ENCODE data around the gene OR2AG1.
"Not testable (repeated sequence)": the region's sequence is repeated elsewhere in the genome, so short reads cannot be mapped to it uniquely, and the experiment has no call there.

The OR2AG1 gene

DNA sequence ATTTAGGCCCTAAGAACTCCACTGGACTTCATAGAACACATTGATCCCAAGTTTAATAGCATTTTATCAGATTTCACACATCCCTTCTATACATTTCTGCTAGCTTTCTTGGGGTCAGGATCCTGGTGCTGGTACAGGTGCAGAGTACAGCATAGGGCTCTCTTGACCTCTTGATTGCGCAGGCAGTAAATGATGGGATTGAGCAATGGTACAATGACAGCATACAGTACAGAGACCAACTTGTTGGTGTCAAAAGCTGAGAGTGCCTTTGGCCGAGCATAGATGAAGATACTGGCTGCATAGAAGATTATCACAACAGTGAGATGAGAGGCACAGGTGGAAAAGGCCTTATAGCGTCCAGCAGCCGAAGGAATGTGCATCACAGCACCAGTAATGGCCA is 11.8 kb downstream of the OR2AG1 start:
- no peak for FAIRE-seq

DNA sequence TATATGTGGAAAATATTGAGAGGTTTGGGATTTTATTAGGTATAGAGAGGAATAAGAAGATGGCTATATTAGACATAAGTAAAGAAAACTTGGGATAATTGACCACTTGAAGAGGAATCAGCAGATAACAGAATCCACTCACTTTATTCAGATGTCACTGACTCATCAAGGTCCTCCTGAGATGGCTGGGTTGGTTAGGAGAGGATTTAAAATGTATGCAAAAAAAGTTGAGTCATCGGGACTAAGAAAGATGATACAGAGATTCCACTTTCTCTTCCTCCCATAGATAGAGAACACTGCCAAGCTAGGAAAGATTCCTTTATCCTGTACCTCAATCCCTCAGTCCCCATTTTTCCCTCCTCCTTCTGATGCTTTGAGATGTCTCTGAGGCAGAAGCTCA is 16.6 kb downstream of the OR2AG1 start, which contains the start of gene OR6A2:
TSS of gene OR6A2 (minus strand) at position 288 of the 400 bp plus-strand sequence. CDS start 3,981 bp downstream, outside the sequence.
- no peak for FAIRE-seq

DNA sequence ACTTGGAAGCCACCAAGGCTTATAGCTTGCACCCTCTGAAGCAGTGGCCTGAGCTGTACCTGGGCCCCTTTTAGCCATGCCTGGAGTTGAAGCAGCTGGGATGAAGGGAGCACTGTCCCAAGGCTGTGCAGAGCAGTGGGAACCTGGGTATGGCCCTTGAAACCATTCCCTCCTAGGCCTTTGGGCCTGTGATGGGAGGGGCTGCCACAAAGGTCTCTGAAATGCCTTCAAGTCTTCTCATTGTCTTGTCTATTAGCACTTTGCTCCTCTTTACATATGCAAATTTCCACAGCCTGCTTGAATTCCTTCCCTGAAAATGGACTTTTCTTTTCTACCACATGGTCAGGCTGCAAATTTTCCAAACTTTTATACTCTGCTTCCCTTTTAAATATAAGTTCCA is 18.3 kb downstream of the OR2AG1 start:
- not testable (repeated sequence) for FAIRE-seq

DNA sequence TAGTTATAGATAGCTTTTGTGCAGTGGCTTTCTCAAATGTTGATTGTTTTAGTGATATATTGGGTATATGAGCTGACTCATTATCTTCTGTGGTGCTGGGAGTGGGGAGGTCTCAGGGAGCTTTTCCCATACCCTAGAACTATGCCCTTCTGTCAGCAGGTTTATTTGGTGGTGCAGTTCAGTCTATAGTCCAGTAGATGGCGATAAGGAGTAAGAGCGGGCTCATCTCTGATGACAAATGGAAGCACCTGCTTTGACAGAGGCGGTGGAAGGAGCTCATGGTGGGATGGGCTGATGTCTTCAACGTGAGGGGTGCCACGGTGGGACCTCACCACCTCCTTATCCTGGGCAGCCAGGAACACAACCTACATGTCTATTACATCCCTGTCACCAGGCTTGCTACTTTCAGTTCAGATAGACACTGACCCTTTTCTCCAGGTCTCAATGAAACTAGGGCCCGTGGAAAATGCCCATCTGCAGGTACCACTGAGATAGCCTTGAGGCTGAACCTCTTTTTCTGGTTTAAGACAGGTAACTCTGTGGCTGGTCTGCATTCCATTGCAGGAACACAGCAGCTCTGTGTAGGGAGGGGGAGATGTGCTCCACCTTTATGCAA is 29.7 kb downstream of the OR2AG1 start:
- FAIRE-seq: no peak

DNA sequence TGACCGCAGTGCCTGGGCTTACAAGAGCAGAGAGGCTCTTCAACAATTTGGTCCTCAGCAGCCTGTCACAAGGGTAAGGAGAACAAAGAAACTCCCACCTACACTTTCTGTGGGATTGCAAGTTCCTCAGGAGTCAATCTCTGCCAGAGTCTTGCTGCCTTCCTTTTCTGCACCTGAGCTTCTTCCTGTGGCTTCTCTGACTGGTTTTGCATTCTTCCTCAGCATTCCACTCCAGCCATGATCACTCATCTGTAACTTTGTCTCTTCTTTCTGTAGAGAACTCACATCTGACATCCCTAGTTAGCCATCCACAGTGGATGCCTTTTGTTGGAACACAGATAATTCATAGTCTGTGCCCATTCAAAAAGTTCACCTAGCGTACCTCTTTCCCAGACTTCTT is 30.8 kb downstream of the OR2AG1 start:
- FAIRE-seq: no peak

DNA sequence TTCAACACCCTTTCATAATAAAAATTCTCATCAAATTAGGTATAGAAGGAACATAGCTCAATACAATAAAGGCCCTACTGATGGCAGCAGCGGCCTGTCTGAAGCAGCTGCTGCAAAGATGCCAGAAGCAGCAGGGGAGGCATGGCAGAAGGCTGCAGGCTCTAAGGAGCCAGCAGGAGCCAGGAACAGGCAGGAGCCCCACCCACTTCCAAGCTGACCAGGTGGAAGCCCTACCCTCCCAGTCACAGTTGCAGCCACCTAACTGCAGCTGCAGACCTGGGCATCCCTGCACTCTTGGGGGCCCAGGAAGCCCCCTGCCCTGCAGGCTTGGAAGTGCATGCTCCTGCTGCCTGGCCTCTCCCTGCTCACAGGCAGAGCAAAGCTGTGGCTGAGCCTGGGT is 34.9 kb downstream of the OR2AG1 start:
- FAIRE-seq: no peak

DNA sequence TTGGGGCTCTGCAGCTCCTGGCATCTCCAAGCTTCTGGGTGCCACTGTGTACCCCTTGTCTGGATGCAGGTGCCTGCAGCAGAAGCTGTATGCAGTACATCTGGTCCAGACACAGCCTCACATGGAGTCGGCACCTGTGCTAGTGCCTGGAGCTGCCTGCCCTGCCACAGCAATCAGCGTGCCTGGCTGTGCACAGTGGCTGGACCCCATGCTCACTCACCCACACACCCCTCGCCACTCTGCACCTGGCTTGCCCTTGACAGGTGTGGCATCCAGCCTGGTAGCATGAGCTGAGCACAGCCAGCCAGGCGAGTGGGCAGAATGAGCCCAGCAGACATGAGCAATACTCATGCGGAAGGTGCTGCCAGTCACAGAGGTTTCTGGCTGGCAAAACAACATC is 36.1 kb downstream of the OR2AG1 start:
- FAIRE-seq: no peak

DNA sequence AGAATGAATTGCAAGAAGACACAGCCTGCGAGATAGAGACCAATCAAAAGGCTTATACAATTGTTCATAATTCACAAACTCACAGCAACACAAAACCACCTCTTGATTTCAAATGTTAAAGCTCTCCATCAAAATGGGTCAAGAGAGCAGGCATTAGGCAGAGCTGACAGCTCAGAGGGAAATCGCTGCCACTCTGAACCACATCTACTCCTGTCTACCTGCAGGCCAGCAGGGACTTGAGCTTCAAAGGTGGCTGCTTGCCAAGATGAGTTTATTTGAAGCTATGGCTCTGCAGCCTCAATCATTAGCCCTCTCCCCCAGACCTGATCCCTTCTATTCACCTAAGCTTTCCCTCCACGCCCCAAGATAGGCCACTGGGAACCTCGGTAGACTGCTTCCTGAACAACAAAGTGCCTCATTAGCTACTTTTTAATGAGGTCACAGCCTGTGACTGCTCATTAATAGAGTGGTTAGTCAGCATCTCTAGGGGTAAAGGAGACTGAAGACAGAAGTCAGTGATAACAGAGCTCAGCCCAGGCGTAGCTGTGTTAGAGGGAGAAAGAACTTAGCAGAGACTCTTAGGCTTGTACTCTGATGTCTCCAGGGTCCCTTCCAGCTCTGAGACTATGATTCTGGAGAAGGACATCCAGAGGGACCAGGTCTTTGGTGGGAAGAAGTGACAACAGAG is 41.5 kb downstream of the OR2AG1 start:
- no peak for FAIRE-seq

DNA sequence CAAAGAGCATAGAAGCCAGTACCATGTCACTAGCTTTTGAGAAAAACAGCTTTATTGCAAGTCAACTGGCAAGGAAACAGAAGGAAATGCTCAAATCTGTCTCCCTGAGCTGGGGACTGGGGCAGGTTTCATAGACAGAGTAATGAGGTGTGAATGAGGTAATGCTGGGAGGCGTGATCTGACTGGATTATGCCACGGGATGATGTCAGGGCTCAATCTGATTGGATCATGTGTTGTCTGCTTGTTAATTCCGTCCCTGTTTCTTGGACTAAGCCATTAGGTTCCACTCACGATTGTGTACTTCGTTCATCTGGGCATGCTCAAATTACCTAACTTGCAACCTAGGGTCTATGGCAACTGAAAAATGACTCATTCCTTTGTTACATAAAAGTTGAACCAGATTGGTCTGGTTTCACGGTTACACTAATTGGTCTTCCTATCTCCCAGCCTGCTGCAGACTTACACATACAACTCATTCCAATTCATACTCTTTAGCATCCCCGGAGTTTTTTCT is 42.5 kb downstream of the OR2AG1 start:
- no peak for FAIRE-seq

DNA sequence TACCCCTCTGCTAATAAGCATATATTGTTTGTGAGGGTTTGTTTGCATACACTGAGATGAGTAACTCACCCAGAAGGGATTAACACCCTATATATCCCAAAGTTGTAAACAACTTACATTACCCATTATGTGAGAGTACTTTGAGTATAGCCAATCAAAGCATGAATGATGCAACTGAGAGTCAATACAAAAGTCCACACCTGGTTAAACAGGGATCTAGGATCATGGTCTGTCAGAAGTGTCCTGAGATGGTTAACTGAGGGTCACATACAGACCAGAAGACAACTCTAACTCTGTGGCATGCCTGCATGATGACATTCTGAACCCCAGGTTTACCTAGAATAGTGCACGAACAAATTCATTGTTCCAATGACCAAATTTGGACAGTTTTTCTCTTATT is 45.3 kb downstream of the OR2AG1 start:
- FAIRE-seq: no peak

DNA sequence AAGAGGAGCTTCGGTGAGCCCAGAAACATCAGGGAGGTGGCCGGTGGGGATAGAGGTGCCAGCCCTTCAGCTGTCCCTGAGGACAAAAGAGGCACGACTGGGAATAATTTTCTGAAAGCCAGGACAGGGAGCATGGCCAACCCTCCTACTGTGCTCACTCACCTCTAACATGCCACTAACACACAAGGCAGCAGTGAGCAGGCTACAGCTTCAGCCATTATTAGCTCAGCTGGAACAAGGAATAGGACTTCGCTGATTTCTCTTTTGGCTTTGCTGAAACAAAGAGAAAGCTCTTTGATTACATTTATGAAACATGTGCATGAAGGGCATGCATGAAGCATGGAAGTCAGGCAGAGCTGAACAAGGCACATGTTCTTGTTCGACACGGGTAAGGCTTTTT is 50.5 kb downstream of the OR2AG1 start:
- no peak for FAIRE-seq

DNA sequence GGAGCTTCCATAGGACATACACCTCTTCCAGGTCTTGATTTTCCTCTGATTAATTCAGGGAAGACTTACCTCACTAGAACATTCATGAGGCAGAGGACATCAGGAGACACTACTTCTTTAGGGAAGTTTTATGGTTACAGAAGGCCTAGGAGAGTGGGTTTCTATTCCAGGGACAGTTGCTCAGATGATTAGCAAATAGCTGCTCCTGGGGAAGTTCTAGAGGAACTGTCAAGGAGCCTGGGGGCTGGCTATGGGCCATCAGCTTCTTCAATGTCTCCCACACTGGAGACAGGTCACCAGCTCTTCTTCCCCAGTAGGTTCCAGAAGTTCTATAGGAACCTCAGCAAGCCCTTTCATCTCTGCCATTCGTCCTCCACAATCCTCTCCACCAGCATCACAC is 51.2 kb downstream of the OR2AG1 start:
- no peak for FAIRE-seq

Data from G401.6 (cell line).